ENCODE results near the gene CFB.

The CFB gene

GRCh38 chr6:31948753-31949413 is 3.0 kb downstream of the CFB start:
- no peak overlapping the region for H3K27ac ChIP-seq (ENCODE audit: low read depth, low read length)
- H3K9me3 ChIP-seq (ENCODE audit: insufficient read depth, low read depth, low read length), result peaks cover 2% of the 10 kb centered on the region
- H3K36me3 ChIP-seq (ENCODE audit: control insufficient read depth in 1 of 2, insufficient read depth in 2 of 2, low read length in 2 of 2), result peaks cover 15 to 31% of the 10 kb centered on the region in 2 experiments
- DNase-seq, result peak; percentile 93 to 99
- H3K14ac ChIP-seq (ENCODE audit: low read length), result no peak overlapping the region
- H3K4me2 ChIP-seq (ENCODE audit: low read length), result no peak overlapping the region
- peaks cover 0 to 2% of the 10 kb centered on the region in 2 experiments for H3K4me1 ChIP-seq (ENCODE audit: control insufficient read depth in 1 of 2, insufficient read depth in 2 of 2, low read length in 2 of 2)
- no peak overlapping the region for H3K18ac ChIP-seq (ENCODE audit: low read length)
- no peak overlapping the region for H3K9ac ChIP-seq (ENCODE audit: low read length)
- H2AK5ac ChIP-seq (ENCODE audit: low read length), result no peak overlapping the region
- no peak overlapping the region for H4K91ac ChIP-seq (ENCODE audit: low read depth, low read length)
- no peaks in the 10 kb centered on the region for H3K27me3 ChIP-seq (ENCODE audit: insufficient read depth, low read length)
- H3K4me3 ChIP-seq (ENCODE audit: low read depth, low read length), result no peak overlapping the region
- no peak overlapping the region for H4K12ac ChIP-seq (ENCODE audit: low read depth, low read length)
- WGBS (ENCODE audit: extremely low coverage, insufficient coverage, insufficient read length), result no CpG with 5 or more reads among the region's 6 CpGs
- H3K23ac ChIP-seq (ENCODE audit: low read length), result no peak overlapping the region
- no peak overlapping the region for H2BK12ac ChIP-seq (ENCODE audit: low read length)
- H4K8ac ChIP-seq (ENCODE audit: low read depth, low read length), result no peak overlapping the region
- H2AFZ ChIP-seq (ENCODE audit: insufficient read depth, low read length, poor library complexity), result no peak overlapping the region
- H3K79me2 ChIP-seq (ENCODE audit: control insufficient read depth, insufficient read depth, low read length, poor library complexity), result no peaks in the 10 kb centered on the region
- H2BK120ac ChIP-seq (ENCODE audit: insufficient read depth, low read length, poor library complexity), result no peak overlapping the region
- no peak overlapping the region for H2BK5ac ChIP-seq (ENCODE audit: low read depth, low read length, poor library complexity)
- H3K4ac ChIP-seq (ENCODE audit: low read depth, low read length), result no peak overlapping the region
- peaks cover 4% of the 10 kb centered on the region for H3K79me1 ChIP-seq (ENCODE audit: low read length)

GRCh38 chr6:31949926-31950548 is 4.1 kb downstream of the CFB start:
- Histone ChIP-seq H3K27me3 (ENCODE audit: insufficient read depth, low read length) (no peaks in the 10 kb centered on the region), H3K4ac (ENCODE audit: low read depth, low read length) (no peak overlapping the region), H3K36me3 (ENCODE audit: control insufficient read depth in 1 of 2, insufficient read depth in 2 of 2, low read length in 2 of 2) (peaks cover 23 to 42% of the 10 kb centered on the region in 2 experiments), H3K18ac (ENCODE audit: low read length) (no peak overlapping the region), H3K9me3 (ENCODE audit: insufficient read depth, low read depth, low read length) (peaks cover 2% of the 10 kb centered on the region), H3K14ac (ENCODE audit: low read length) (no peak overlapping the region), H3K4me2 (ENCODE audit: low read length) (no peak overlapping the region), H3K79me1 (ENCODE audit: low read length) (peaks cover 4% of the 10 kb centered on the region), H2BK5ac (ENCODE audit: low read depth, low read length, poor library complexity) (no peak overlapping the region), H4K12ac (ENCODE audit: low read depth, low read length) (no peak overlapping the region), H3K27ac (ENCODE audit: low read depth, low read length) (no peak overlapping the region), H3K9ac (ENCODE audit: low read length) (no peak overlapping the region), H3K23ac (ENCODE audit: low read length) (no peak overlapping the region), H4K8ac (ENCODE audit: low read depth, low read length) (no peak overlapping the region), H2AK5ac (ENCODE audit: low read length) (no peak overlapping the region), H3K4me1 (ENCODE audit: control insufficient read depth in 1 of 2, insufficient read depth in 2 of 2, low read length in 2 of 2) (peaks cover 0 to 2% of the 10 kb centered on the region in 2 experiments), H2BK12ac (ENCODE audit: low read length) (no peak overlapping the region), H3K79me2 (ENCODE audit: control insufficient read depth, insufficient read depth, low read length, poor library complexity) (no peaks in the 10 kb centered on the region), H2BK120ac (ENCODE audit: insufficient read depth, low read length, poor library complexity) (no peak overlapping the region), H2AFZ (ENCODE audit: insufficient read depth, low read length, poor library complexity) (no peak overlapping the region), H4K91ac (ENCODE audit: low read depth, low read length) (no peak overlapping the region), H3K4me3 (ENCODE audit: low read depth, low read length) (no peak overlapping the region)
- WGBS (ENCODE audit: extremely low coverage, insufficient coverage, insufficient read length), result no CpG with 5 or more reads among the region's 7 CpGs
- no peak for DNase-seq

GRCh38 chr6:31952140-31952805 is 6.4 kb downstream of the CFB start:
- Histone ChIP-seq H3K4me2 (ENCODE audit: low read length) (no peak overlapping the region), H3K4me1 (ENCODE audit: control insufficient read depth in 1 of 2, insufficient read depth in 2 of 2, low read length in 2 of 2) (peaks cover 0 to 2% of the 10 kb centered on the region in 2 experiments), H4K12ac (ENCODE audit: low read depth, low read length) (no peak overlapping the region), H3K27me3 (ENCODE audit: insufficient read depth, low read length) (no peaks in the 10 kb centered on the region), H3K18ac (ENCODE audit: low read length) (no peak overlapping the region), H3K79me1 (ENCODE audit: low read length) (peaks cover 4% of the 10 kb centered on the region), H2AK5ac (ENCODE audit: low read length) (no peak overlapping the region), H2BK12ac (ENCODE audit: low read length) (no peak overlapping the region), H3K36me3 (ENCODE audit: control insufficient read depth in 1 of 2, insufficient read depth in 2 of 2, low read length in 2 of 2) (peaks cover 36 to 52% of the 10 kb centered on the region in 2 experiments), H3K79me2 (ENCODE audit: control insufficient read depth, insufficient read depth, low read length, poor library complexity) (no peaks in the 10 kb centered on the region), H2BK5ac (ENCODE audit: low read depth, low read length, poor library complexity) (no peak overlapping the region), H3K4ac (ENCODE audit: low read depth, low read length) (no peak overlapping the region), H3K27ac (ENCODE audit: low read depth, low read length) (no peak overlapping the region), H4K91ac (ENCODE audit: low read depth, low read length) (no peak overlapping the region), H2AFZ (ENCODE audit: insufficient read depth, low read length, poor library complexity) (no peak overlapping the region), H3K23ac (ENCODE audit: low read length) (no peak overlapping the region), H3K4me3 (ENCODE audit: low read depth, low read length) (no peak overlapping the region), H2BK120ac (ENCODE audit: insufficient read depth, low read length, poor library complexity) (no peak overlapping the region), H3K14ac (ENCODE audit: low read length) (no peak overlapping the region), H3K9ac (ENCODE audit: low read length) (no peak overlapping the region), H4K8ac (ENCODE audit: low read depth, low read length) (no peak overlapping the region), H3K9me3 (ENCODE audit: insufficient read depth, low read depth, low read length) (peaks cover 2% of the 10 kb centered on the region)
- WGBS (ENCODE audit: extremely low coverage, insufficient coverage, insufficient read length), result no CpG with 5 or more reads among the region's 5 CpGs
- DNase-seq, result peak; percentile 60 to 84

- no peak overlapping the region for H2BK12ac ChIP-seq (ENCODE audit: low read length)
- no peak overlapping the region for H3K27ac ChIP-seq (ENCODE audit: low read depth, low read length)
- H3K23ac ChIP-seq (ENCODE audit: low read length), result no peak overlapping the region
- H3K18ac ChIP-seq (ENCODE audit: low read length), result no peak overlapping the region
- H2AFZ ChIP-seq (ENCODE audit: insufficient read depth, low read length, poor library complexity), result no peak overlapping the region
- DNase-seq, result no peak
- no peaks in the 10 kb centered on the region for H3K79me1 ChIP-seq (ENCODE audit: low read length)
- H3K9me3 ChIP-seq (ENCODE audit: insufficient read depth, low read depth, low read length), result no peaks in the 10 kb centered on the region
- H3K36me3 ChIP-seq (ENCODE audit: control insufficient read depth in 1 of 2, insufficient read depth in 2 of 2, low read length in 2 of 2), result peaks cover 36 to 52% of the 10 kb centered on the region in 2 experiments
- no peaks in the 10 kb centered on the region for H3K4me1 ChIP-seq (ENCODE audit: control insufficient read depth in 1 of 2, insufficient read depth in 2 of 2, low read length in 2 of 2)
- no peak overlapping the region for H4K8ac ChIP-seq (ENCODE audit: low read depth, low read length)
- H3K4me3 ChIP-seq (ENCODE audit: low read depth, low read length), result no peak overlapping the region
- H2BK120ac ChIP-seq (ENCODE audit: insufficient read depth, low read length, poor library complexity), result no peak overlapping the region
- H2BK5ac ChIP-seq (ENCODE audit: low read depth, low read length, poor library complexity), result no peak overlapping the region
- WGBS (ENCODE audit: extremely low coverage, insufficient coverage, insufficient read length), result no CpG with 5 or more reads among the region's 5 CpGs
- H4K91ac ChIP-seq (ENCODE audit: low read depth, low read length), result no peak overlapping the region
- no peaks in the 10 kb centered on the region for H3K79me2 ChIP-seq (ENCODE audit: control insufficient read depth, insufficient read depth, low read length, poor library complexity)
- no peak overlapping the region for H2AK5ac ChIP-seq (ENCODE audit: low read length)
- no peak overlapping the region for H3K4me2 ChIP-seq (ENCODE audit: low read length)
- no peak overlapping the region for H3K4ac ChIP-seq (ENCODE audit: low read depth, low read length)
- H3K27me3 ChIP-seq (ENCODE audit: insufficient read depth, low read length), result no peaks in the 10 kb centered on the region
- H4K12ac ChIP-seq (ENCODE audit: low read depth, low read length), result no peak overlapping the region
- no peak overlapping the region for H3K9ac ChIP-seq (ENCODE audit: low read length)
- no peak overlapping the region for H3K14ac ChIP-seq (ENCODE audit: low read length)
These were observed 7.0 kb downstream of the CFB start for GRCh38 chr6:31952890-31953289.
